Raji (cell line): ENCODE results near the gene TBCD.

Source experiments
- POLR2A ChIP-seq: IDR thresholded peaks from 2 replicates; pipeline ENCODE4 v1.6.1; 2011; ENCODE audit warnings: low read depth, low read length, control low read depth; ENCODE audit not compliant: insufficient read depth

Gene TBCD

DNA sequence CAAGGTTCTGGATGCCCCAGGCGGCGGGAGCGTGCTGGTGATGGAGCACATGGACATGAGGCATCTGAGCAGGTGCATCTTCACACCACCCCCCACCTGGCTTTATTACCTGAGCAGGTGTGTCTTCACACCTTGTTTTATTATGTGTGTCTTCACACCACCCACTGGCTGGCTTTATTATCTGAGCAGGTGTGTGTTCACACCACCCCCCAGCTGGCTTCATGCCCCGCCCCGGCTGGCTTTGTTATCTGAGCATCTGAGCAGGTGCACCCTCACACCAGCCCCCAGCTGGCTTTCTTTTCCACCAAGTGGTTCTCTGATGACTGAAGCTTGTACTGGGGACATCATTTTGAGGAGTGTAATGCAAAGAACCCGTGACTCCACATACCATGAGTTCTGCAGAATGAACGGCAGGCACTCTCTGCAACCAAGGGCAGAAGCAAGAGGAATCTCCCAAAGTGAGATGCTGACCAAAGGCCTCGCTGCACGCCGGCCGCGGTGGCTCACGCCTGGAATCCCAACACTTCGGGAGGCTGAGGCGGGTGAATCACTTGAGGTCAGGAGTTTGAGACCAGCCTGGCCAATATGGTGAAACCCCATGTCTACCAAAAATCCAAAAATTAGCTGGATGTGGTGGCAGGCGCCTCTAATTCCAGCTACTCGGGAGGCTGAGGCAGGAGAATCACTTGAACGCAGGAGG, 32.7 kb upstream of the TBCD start:
- no peak for TF ChIP-seq POLR2A

DNA sequence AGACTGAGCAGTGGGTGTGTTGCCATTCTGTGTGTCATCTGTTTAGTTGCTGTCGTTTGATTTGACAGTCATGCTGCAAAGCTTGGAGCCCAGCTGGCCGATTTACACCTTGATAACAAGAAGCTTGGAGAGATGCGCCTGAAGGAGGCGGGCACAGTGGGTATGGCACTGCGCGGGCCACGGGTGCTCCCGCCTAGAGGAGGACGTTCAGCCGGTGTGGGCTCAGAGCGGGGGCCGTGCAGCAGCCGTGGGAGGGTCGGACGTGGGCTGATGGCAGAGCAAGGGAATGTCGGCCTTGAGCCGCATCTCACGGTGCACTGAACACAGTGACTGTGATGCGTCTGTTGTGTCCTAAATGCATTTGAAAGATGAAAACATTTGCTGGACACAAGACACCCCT, 31.7 kb upstream of the TBCD start:
- no peak for TF ChIP-seq POLR2A

DNA sequence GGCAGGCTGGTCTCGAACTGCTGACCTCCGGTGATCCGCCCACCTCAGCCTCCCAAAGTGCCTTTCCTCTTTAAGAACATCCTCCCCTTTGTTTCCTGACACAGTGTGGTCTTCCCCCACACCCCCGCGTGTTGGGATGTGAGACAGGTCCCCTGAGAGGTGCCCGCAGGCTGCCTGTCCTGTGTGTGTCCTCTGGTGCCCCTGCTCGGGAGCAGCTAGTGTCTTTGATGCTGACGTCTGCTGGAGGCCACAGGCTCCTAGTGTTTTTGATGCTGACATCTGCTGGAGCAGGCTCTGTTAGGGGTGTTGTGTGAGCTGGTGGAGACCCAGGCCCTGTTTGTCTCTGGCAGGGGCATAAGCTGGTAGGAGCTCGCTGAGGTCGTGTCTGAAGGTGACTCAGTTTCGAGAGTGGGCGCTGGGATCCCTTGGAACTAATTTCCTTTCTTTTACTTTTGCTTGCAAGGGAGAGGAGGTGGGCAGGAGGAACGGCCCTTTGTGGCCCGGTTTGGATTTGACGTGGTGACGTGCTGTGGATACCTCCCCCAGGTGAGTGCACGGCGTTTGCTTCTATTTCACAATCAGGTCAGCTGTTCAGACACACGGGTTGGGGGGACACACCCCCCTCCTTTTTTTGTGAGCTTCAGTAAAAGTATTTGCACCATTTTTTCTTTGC, 29.4 kb upstream of the TBCD start:
- no peak for TF ChIP-seq POLR2A

DNA sequence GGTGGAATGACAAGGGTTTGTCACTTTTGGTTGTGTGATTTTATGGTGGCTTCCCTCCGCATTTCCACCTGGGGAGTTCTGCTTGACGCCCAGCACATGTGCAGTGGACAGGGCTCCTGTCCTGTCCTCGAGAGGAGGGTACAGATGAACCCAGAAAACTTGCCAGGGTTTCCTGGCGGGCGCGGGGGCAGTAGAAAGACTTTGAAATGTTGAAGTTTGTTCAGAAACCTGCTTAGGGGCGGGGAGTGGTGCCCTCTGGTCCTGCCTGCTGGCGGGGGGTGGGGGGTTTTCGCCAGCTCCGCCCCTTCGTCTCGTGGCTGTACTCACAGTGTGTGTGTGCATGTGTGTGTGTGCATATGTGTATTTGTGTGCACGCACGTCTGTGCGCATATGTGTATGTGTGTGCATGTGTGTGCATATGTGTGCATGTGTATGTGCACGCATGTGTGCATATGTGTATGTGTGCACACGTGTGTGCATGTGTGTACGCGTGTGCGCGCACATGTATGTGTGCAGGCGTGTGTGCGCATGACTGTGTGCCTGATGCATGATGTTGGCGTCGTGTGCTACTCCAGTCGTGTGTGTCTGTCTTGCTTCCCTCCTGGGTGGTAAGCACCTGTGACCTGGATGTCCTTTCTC, 28.6 kb upstream of the TBCD start:
- TF ChIP-seq POLR2A: no peak

DNA sequence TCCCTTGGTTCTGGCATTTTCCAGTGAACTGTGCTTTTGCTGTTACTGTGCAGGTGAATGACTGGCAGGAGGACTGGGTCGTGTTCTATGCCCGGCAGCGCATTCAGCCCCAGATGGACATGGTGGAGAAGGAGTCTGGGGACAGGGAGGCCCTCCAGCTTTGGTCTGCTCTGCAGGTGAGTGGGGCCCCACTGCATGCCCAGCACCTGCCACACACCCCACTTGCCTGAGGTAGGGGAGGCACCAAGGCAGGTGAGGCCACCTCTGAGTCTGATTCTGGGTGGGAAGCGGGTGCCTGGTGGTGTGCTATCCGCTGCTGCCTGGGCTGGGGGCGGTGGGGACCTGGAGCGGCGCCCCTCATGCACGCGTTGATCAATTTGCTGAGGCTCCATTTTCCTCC, 25.4 kb upstream of the TBCD start:
- TF ChIP-seq POLR2A: no peak

DNA sequence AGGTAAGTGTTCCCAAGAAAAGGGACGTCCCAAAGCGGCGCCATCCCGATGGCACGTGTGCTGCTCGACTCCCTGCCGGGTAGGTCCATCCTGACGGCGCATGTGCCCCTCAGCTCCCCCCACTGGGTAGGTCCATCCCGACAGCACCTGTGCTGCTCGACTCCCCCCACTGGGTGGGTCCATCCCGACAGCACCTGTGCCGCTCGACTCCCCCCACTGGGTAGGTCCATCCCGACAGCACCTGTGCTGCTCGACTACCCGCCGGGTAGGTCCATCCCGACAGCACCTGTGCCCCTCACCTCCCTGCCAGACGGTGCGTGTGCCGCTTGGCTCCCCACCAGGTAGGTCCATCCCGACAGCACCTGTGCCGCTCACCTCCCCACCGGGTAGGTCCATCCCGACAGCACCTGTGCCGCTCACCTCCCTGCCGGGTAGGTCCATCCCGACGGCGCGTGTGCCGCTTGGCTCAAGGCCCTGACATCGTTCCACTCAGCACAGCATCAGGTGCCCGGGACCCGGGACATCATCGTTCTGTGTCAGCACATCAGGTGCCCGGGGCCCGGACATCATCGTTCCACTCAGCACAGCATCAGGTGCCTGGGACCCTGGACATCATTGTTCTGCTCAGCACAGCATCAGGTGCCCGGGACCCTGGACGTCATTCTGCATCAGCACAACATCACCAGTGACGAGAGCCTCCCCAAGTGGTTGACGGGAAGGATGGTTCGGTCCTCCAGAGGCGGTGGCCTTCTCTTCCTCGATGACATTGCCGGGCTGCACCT, 22.2 kb upstream of the TBCD start:
- no peak for TF ChIP-seq POLR2A

DNA sequence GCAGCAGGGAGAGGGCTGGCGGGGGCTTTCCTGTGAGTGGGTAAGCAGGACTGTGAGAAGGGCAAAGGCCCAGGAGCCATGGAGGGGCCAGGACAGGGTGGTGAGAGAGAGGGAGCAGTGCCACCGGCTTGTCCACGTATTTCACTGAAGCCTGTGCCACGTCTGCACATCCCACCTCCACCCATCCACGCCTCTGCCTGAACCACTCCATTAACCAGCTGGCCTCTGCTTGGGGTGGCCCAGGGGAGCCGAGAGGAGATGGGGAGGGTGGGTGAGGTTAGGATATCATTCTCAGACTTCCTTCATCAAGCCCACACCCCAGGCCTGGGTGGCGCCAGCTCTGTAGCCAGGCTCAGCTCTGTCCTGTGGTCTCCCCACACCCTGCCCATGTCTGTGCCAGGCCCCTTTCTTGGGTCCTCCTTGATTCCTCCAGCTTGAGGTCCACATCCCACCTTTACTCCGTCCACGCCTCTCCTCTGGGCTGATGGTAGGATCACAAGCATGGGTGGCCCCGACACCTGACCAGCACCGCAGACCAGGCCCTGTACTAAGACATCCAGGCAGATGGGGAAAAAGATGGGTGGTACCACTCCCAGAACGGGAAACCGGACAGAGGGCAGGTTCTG, 19.6 kb upstream of the TBCD start:
- no peak for TF ChIP-seq POLR2A

DNA sequence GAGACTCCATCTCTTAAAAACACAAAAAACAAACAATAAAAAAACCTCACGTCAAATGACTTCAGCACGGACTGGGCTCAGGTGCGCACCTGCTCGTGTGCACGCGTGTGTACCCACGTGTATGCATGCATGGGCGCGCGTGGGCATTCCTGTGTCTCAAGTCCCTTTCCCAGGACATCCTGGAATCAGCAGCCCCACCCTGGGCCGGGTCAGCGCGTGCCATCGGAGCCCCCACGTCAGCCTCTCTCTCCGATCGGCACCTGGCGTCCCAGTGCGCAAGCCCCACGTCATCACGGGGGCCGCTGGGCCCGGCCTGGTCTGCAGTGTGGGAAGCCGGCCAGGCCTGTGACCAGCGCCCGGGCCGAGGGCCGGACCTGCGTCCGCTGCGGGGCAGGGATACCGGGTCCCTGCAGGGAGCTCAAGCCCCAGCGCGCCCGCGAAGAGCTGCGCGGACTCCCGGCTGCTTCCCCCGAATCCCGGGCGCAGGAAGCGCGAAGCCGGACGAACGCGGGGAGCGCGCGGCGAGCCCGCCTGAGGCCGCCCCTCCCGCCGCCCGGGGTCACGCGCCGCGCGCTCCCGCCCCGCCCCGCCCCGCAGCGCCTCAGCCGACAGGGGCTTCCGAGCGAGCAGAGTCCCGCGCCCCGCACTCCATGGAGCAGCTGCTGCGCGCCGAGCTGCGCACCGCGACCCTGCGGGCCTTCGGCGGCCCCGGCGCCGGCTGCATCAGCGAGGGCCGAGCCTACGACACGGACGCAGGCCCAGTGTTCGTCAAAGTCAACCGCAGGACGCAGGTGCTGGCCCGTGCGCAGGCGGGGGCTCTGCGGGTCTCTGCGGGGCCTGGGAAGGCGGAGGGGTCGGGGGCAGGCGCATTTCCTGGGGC, 16.6 kb upstream of the TBCD start, which contains the start of gene FN3K:
FN3K (plus strand) TSS at position 629 of the 880 bp plus-strand sequence; CDS start at position 651, 22 bp downstream.
- TF ChIP-seq POLR2A: no peak

DNA sequence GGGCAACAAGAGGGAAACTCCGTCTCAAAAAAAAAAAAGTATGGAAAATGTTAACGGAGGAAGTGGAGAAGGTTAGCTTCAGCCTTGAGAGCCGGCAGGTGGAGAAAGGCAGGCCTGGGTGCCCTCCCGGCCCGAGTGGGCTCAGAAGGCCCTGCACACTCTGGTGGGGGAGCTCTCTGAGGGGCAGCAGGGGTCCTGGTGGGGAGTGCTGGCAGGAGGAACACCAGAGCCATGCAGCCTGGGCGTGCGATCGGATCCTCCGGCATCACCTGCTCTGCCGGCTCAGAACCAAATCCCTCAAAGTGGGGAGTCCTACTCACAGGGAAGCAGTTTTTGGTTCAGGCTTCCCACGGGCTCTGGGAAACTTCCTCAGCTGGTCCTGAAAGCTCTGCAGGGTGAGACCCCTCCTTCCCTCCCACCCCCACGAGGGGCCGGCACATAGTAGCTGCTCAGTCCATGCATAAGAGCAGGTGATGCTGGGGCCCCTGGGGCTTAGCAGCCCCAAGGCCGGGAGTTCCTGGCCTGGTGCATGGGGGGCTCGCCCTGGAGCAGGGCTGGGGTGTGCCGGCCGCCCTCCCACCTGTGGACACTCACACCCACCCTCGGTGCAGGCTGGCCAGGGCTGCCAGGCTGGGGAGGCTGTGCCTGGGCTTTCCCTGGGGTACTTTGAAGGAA, 15.2 kb upstream of the TBCD start:
- TF ChIP-seq POLR2A: no peak

DNA sequence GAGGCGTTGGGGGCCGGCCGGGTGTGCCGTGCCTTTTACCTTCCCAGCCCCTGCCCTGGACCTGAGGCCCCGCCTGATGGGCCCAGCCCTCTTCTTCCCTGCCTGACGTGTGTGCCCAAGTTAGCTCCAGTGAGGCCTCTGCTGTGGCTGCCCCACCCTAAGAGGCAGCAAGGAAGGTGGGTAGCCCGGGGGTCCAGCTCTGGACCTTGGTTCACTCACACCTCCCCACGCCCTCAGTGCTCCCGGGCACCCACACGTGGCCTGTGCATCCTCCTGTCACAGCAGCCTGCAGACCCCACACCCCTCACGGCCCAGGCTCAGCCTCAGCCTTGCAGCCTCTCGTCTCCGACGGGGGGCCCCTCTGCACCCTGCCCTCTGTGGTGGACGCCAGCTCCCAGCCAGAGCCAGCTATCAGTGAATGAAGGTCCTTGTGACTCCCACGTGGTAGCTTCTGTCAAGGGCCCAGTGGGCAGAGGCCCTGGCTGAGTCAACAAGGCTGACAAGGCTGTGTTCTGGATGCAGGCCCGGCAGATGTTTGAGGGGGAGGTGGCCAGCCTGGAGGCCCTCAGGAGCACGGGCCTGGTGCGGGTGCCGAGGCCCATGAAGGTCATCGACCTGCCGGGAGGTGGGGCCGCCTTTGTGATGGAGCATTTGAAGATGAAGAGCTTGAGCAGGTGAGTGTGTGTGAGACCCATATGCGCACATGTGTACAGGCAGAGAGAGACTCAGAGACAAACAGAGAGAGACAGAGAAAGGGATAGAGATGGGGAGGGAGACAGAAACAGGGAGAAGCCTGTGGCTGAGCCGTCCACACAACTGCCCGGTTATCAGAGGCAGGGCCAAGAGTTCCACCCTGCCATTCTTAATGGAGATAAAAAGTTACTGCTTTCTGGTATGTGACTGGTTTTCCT, 13.6 kb upstream of the TBCD start:
- TF ChIP-seq POLR2A: no peak

DNA sequence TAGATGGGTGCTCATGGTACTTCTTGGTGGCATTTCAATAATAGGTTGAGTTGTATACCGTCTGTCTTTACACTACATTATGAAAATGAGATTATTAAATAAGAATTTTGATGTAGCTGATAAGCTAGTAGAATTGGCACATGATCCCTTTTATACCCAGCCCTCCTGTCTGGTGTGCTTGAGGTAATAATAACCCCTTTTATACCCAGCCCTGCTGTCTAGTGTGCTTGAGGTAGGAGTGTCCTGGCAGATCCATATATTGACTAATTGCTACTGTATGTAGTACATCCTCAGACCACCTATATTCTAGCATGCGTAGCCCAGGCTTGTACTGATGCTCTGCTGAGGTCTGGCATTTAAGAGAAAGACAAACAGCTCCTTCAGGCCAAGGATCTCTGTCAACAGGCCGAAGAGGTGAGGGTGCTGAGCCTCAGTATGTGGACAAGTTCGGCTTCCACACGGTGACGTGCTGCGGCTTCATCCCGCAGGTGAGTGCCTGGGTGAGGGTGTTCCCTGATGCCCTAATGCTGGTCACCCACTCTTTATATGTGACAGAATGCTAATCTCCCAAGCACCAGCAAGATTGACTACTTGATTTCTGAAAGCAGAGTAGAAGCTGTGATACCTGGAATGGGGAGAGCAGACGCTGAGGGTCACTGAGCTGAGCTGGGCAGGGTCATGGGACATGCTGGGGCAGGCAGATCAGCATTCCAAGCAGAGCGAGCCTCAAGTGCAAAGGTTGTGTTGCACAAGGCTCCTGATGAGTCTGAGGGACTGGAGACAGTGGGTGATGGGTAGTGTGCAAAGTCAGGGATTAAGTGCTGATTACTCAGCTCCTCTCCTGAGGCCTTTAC, 10.7 kb upstream of the TBCD start:
- no peak for TF ChIP-seq POLR2A

DNA sequence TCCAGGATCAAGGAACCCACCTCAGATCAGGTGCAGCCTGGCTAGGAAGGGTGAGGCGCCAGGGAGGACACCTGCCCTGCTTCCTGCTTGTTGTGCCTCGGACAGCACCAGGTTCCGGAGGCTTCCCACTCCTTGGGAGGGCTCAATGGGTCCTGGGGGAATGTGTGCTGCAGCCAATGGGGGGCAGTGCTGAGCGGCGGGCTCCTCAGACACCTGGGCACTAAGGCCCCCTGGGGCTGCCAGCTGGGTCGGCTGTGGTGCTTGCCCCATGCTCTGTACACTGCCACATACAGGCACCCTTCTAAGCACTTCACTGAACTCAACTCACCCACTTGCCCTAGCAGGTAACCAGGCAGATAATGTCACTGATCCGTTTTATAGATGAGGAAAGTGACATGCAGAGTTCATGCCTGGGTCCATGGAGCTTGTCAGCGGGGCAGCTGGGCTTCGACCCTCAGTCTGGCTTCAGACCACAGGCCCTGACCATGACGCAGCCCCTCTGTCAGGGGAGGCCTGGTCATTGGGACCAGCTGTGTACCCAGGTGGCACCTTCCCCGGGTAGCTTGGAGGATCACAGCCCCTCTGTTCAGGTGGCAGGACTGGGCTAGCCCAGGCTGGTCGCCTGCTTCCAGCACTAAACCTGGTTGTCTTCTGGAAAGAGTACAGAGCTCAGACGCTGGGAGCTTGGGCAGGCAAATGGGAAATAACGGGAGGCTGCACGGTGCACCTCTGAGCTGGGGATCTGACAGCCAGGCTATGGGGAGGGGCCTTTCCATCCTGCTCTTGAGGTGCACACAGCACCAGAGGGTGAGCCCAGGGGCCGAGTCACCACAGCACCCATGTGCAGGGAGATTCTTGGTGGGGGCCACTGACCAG, 8.3 kb upstream of the TBCD start:
- TF ChIP-seq POLR2A: no peak
